ENCODE data around the gene SLC2A4.

SLC2A4 gene

GRCh38 chr17:7306911-7307685, 25.6 kb downstream of the SLC2A4 start, which contains the start of gene EIF5A:
TSS of gene EIF5A (plus strand) at chr17:7307628. CDS start at chr17:7309636, 2,008 bp downstream.
- DNase-seq (ENCODE audit: low read depth in 3 of 3), result peak; percentile 100

- peak in 1 of 3 experiments; percentile 43 for DNase-seq (ENCODE audit: low read depth in 3 of 3)
Measured at GRCh38 chr17:7307686-7308624, 26.4 kb downstream of the SLC2A4 start.

GRCh38 chr17:7308625-7309433, 27.3 kb downstream of the SLC2A4 start:
- DNase-seq (ENCODE audit: low read depth in 3 of 3), result peak; percentile 72 to 81 (median 77)

- no peak for DNase-seq (ENCODE audit: low read depth in 3 of 3)
Measured at GRCh38 chr17:7309628-7310027, 28.1 kb downstream of the SLC2A4 start.

- DNase-seq (ENCODE audit: low read depth in 3 of 3), result no peak
Measured at GRCh38 chr17:7311110-7311705, 29.7 kb downstream of the SLC2A4 start.

- no peak for DNase-seq (ENCODE audit: low read depth in 3 of 3)
Measured at GRCh38 chr17:7312432-7313087, 31.0 kb downstream of the SLC2A4 start.

- DNase-seq (ENCODE audit: low read depth in 3 of 3), result no peak
Measured at GRCh38 chr17:7313088-7313889, 31.8 kb downstream of the SLC2A4 start.

- DNase-seq (ENCODE audit: low read depth in 3 of 3), result no peak
Measured at GRCh38 chr17:7313890-7314718, 32.6 kb downstream of the SLC2A4 start.

- peak; percentile 85 to 93 (median 91) for DNase-seq (ENCODE audit: low read depth in 3 of 3)
Measured at GRCh38 chr17:7314719-7315569, 33.4 kb downstream of the SLC2A4 start, which contains the start of gene GPS2. TSS of gene GPS2 (minus strand) at chr17:7315360. CDS start at chr17:7315052, 308 bp downstream.

- DNase-seq (ENCODE audit: low read depth in 3 of 3), result no peak
Measured at GRCh38 chr17:7315570-7316235, 34.2 kb downstream of the SLC2A4 start.

- no peak for DNase-seq (ENCODE audit: low read depth in 3 of 3)
Measured at GRCh38 chr17:7317161-7317803, 35.8 kb downstream of the SLC2A4 start.

GRCh38 chr17:7318121-7318860, 36.8 kb downstream of the SLC2A4 start:
- DNase-seq (ENCODE audit: low read depth in 3 of 3), result no peak

- DNase-seq (ENCODE audit: low read depth in 3 of 3), result no peak
Measured at GRCh38 chr17:7321466-7321865, 39.9 kb downstream of the SLC2A4 start.

GRCh38 chr17:7322520-7323194, 41.1 kb downstream of the SLC2A4 start:
- no peak for DNase-seq (ENCODE audit: low read depth in 3 of 3)

GRCh38 chr17:7323731-7324437, 42.4 kb downstream of the SLC2A4 start:
- peak in 2 of 3 experiments; percentile 29 to 63 for DNase-seq (ENCODE audit: low read depth in 3 of 3)
